ENCODE results near the gene XIRP1.

DNA sequence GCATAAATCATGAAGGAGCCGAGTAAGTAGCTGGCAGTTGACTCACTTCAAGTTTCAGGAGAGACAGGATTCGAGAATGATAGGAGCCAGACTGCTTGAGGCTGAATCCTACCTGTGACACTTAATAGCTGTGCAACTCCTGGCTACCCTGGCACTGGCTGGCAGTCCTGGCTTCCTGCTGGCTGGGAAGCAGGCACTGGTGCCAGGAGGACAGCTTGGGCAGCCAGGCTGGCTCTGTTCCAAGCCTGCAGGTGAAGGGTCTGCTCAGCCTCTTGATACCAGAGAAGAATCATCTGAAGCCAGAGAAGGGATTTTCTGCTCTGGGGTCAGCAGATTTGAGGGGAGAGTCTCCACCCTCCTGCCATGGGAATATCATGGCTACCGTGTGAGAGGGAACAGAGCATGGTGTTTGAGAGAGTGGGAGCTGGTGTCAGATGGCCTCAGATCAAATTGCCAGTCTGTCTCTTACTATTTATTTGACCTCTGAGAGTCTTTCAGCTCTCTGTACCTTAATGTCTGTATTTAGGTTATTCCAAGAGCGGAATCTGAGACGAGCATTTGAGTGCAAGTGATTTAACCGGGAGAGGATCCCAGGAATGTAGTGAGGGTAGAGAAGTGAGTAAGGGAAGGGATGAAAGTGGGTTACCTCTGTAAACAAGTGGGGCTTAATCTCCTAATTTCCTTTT, 4.4 kb upstream of the XIRP1 start:
- TF ChIP-seq GATA3 (IDR thresholded peaks at IDR 0.05; ENCODE audit: low read depth, low read length) (no peak), GATA2 (IDR thresholded peaks at IDR 0.05; ENCODE audit: low read depth, low read length) (no peak)
